Activated T-cell treated with anti-CD3 and anti-CD28 coated beads, Interleukin-2, amount 50 U/mL, for 1 hour (primary cell): ENCODE data around the gene CDSN.
"Not testable (repeated sequence)": the region's sequence is repeated elsewhere in the genome, so short reads cannot be mapped to it uniquely, and the experiment has no call there.

Experiments
- DNase-seq: peaks from one replicate; pipeline ENCODE4 v3.0.0-alpha.2; 2020

The CDSN gene, protein sequence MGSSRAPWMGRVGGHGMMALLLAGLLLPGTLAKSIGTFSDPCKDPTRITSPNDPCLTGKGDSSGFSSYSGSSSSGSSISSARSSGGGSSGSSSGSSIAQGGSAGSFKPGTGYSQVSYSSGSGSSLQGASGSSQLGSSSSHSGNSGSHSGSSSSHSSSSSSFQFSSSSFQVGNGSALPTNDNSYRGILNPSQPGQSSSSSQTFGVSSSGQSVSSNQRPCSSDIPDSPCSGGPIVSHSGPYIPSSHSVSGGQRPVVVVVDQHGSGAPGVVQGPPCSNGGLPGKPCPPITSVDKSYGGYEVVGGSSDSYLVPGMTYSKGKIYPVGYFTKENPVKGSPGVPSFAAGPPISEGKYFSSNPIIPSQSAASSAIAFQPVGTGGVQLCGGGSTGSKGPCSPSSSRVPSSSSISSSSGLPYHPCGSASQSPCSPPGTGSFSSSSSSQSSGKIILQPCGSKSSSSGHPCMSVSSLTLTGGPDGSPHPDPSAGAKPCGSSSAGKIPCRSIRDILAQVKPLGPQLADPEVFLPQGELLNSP

GRCh38 chr6:31120151-31120915 is at the start of gene CDSN:
Gene CDSN, minus strand, starts transcription at chr6:31120446. Its CDS starts 27 bp downstream, at chr6:31120419.
- DNase-seq, result no peak

DNA sequence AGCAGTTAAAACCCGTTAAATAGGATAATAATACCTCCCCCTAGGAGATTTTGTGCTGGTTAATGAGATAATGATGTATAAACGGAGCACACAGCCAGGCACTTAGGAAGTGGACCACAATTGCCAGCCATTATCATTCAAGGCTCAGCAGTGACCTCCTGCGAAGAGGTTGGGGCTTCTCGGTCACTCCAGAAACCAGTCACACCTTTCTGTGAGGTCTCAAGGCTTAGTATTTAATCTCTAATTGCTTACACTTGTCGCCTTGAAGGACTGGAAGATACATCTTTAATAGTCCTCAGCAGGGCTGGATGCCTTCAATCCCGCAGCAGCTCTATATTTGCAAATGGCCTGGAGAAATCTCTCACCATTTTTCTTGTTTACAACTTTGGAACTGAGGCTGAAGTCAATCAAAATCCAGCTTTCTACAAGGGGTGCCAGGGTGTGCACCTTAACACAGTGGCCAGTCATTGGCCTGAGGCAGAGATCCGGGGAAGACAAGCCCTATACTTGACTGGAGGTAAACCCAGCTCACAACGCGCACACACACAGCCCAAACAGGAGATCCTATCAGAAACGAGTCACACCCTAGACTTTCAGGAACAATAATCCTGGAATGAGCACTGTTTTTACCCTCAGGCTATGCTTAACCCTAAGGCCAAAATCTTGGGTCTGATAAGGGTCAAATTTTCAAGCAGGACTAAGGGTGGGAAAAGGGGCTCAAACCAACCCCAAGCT is 49.0 kb upstream of the CDSN start:
- DNase-seq, result no peak

- DNase-seq, result no peak
Measured at GRCh38 chr6:31168606-31169005, 48.4 kb upstream of the CDSN start.

DNA sequence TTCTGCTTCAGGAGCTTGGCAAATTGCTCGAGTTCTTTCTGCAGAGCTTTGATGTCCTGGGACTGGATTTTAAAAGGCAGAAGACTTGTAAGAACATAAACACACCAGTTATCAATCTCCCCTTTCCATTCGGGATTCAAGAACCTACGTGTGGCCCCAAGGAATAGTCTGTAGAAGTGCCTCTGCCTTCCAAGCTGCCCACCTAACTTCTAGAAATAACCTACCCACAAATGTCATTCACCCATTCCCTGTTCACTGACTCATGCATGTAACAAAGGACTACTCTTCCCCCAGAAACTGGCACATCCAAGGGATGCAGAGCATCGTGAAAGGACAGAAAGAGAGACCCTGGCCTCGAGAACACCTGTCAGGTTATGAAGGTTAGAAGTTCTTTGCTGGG is 45.7 kb upstream of the CDSN start:
- DNase-seq, result no peak

DNA sequence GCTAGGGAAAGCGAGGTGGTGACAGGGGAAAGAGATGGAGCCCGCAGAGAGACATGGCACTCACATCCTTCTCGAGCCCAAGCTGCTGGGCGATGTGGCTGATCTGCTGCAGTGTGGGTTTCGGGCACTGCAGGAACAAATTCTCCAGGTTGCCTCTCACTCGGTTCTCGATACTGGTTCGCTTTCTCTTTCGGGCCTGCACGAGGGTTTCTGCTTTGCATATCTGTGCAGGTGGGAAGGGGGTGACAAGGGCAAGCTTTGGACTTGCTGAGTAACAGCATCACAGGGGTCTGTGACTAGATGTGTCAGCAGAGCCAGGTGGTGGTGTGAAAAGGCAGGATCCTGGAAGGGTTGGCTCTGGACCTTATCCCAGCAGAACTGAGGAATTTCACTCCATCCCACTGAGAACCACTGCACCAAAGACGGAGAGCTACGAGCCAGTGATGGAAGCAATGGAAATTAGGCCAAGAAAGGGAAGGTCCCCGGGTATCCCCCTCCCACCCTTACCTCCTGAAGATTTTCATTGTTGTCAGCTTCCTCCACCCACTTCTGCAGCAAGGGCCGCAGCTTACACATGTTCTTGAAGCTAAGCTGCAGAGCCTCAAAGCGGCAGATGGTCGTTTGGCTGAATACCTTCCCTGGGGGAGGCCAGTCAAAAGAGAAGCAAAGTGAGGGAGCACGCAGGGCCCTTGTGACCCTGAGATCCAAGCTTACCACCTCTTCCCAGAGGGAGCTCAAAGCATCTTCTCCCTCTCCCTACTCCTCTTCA is 45.0 kb upstream of the CDSN start:
- DNase-seq, result not testable (repeated sequence)

GRCh38 chr6:31164475-31165063 is 44.3 kb upstream of the CDSN start:
- DNase-seq, result not testable (repeated sequence)

DNA sequence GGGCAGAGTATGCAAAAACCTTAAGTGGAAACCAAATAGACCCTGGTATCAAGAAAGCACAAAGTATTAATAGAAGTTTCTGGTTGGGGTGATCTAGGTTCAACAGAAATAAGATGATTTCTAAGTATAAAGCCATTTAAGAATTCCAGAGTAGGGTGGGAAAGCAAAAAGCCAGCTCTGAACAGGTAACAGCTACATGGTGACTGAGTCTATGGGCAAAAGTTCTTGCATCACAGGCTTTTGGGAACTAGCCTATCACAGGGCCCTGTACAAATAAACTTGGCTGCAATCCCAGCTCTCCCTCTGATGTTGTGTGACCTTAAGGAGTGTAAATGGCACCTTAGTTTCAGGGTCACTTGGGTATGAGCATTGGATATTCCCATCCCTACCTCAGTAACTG is 43.7 kb upstream of the CDSN start:
- no peak for DNase-seq

- no peak for DNase-seq
Measured at GRCh38 chr6:31162463-31163165, 42.4 kb upstream of the CDSN start.

DNA sequence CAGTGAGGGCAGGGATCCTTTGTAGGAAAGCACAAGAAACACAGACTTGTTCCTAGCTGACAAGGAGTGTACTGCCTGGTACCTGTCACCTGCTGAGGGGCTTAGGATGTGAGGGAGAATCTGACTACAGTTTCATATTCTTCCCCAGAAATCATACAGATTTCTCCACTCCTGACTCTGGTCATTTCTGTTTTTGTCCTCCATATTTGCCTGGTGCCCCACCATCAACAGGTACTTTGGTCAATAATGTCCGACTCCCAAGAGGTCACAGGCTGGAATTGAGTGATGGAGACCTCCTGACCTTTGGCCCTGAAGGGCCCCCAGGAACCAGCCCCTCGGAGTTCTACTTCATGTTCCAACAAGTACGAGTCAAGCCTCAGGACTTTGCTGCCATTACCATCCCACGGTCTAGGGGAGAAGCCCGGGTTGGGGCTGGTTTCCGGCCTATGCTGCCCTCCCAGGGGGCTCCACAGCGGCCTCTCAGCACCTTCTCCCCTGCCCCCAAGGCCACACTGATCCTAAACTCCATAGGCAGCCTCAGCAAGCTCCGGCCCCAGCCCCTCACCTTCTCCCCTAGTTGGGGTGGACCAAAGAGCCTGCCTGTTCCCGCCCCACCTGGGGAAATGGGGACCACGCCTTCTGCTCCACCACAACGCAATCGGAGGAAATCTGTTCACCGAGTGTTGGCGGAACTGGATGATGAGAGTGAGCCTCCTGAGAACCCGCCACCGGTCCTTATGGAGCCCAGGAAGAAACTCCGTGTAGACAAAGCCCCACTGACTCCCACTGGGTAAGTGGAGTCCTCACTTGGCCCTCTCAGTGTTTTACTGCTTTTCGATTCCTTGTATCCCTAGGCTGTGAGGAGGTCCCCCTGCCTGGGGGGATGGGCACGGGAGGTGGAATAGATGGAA is 41.2 kb upstream of the CDSN start:
- DNase-seq, result no peak

DNA sequence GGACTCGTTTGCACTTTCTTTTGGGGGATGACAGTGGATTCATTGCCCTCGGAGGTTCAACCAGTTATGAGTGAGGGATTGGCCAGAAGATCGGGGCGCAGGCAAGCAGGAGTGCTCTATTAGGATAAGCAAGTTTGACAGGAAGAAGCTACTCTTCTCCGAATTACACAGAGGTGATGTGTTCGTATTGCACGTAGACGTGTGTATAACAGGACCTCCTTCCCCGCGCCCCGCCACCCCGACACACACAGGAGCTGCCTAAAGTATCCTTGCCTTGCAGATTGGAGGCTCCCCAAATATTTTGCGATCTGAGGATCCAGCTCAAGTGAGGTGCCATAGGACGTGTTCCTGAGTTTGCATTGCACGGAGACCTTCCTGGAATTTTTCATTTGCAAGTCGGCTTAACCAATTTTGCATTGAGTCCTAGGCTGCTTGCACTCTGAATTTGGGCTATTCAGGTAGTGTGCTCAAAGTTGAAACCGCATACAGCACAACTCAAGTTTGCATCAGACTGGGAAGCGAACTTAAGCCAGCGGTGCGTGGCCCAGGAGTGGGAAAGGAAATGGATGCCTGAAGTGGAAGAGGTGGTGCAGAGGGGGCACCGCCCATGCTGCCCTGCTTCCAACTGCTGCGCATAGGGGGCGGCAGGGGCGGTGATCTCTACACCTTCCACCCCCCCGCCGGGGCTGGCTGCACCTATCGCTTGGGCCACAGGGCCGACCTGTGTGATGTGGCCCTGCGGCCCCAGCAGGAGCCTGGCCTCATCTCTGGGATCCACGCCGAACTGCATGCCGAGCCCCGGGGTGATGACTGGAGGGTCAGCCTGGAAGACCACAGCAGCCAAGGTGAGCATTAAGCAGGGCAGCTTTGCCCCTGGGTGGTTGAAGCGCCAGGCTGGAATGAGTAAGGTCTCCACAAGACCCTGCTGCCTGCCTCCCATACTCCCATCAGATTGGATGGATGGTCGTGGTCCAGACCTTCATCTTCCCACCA is 38.9 kb upstream of the CDSN start:
- peak; percentile 29 for DNase-seq

- peak; percentile 99 for DNase-seq
Measured at GRCh38 chr6:31158140-31158862, 38.1 kb upstream of the CDSN start, which contains the start of gene TCF19. Gene TCF19, plus strand, starts transcription at chr6:31158589. Its CDS starts 881 bp downstream, at chr6:31159470.

DNA sequence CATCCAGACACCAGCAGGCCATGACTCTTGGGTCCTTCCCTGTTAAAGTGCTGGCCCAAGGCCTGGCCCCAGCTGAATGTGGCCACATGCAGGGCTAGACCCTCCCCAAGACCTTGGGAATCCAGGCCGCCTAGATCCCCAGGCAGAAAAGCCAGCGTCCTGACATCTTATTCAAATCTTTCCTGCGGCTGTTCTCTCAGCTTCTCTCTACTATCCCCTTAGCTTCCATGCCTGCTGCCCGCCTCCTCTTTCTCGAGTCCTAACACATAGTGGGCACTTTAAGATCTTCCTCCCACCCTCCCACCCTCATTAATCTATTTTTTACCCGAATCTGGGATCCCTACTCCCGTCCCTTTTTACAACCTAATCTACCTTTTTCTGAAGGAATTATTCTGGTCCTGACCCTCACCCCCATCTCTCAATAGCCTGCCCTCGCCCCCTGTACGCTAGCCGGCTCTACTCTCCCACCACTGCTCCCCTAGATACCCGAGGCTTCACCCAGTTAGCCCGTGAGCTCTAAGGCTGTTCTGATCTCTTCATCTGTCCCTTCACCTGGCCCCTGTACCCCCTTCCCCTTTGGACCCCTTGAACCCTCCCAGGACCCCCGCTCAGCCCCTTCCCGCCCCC is 37.4 kb upstream of the CDSN start, which contains the start of gene CCHCR1:
CCHCR1 (minus strand) TSS at position 290 of the 627 bp plus-strand sequence; CDS start at position 88, 202 bp downstream.
- DNase-seq, result no peak

DNA sequence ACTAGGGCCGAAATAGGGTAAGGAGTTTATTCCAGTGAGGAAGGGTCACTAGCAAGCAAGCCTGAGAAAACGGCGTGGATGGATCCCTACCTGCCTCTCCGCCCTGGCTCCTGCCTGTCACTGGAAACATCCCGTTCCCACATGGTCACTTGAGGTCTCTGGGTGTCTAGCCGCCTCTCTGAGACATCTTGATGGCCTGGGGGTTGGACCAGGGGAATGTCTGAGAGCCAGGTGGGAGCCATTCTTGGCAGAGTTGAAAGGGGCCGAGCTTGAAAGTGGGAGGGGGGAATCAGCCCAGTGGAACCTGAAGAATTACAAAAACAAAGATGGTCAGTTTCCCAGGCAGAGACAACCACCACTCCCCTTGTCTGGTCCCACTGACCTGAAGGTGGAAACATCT is 36.4 kb upstream of the CDSN start:
- no peak for DNase-seq

GRCh38 chr6:31154436-31154835 is 34.2 kb upstream of the CDSN start:
- no peak for DNase-seq

DNA sequence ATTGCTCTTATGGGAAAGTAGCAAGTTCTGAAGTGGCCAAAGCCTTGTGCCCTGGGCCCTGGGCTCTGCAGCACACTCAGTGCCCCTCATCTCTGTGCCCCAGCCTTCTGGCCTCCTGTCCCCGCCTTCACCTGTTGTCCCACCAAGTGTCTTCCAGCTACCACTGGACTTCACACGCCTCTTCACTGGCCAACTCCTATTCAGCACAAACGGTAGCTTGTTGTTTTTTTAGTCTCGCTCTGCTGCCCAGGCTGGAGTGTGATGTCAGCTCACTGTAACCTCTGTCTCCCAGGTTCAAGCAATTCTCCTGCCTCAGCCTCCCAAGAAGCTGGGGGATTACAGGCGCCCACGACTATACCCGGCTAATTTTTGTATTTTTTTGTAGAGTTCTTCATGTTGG is 32.5 kb upstream of the CDSN start:
- no peak for DNase-seq

- no peak for DNase-seq
Measured at GRCh38 chr6:31149827-31150447, 29.7 kb upstream of the CDSN start.

DNA sequence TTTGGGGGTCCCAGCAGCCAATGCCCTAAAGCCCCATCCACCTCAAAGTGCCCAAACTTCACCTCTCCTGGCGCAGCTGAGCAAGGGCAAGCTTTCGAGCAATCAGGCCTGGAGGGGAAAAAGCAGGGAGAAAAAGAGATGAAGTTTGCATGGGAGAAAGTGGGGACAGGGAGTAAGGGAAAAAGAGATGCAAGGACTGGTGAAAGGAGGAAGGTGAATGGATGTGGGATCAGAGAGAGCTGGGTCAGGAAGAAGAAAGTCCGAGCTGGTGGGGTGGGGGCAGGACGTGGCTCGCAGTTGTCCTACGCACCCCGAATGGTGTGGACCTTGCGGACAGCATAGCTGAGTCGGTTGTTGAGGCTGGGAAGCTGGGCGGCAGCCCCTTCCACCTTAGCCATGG is 25.1 kb upstream of the CDSN start:
- DNase-seq, result no peak
